NCI-H2227 treated with DMSO at 0.1 percent for 48 hours (cell line): ENCODE results near the gene ORC2.
A peak's percentile ranks its signal among the peaks of the same experiment; 100 is the strongest.
"Not testable (repeated sequence)": the region's sequence is repeated elsewhere in the genome, so short reads cannot be mapped to it uniquely, and the experiment has no call there.

Experiments
- DNase-seq: peaks from one replicate; lab custom pipeline; 2025; lab: John Stamatoyannopoulos, UW

ORC2 gene

GRCh38 chr2:200963124-200963917 is at the start of gene ORC2:
Gene ORC2 (minus strand): TSS chr2:200963660. CDS start chr2:200958123, 5,537 bp downstream.
- peak; percentile 98 for DNase-seq

GRCh38 chr2:201008296-201008829 is 44.9 kb upstream of the ORC2 start:
- no peak for DNase-seq

GRCh38 chr2:201007584-201007998 is 44.1 kb upstream of the ORC2 start:
- DNase-seq = no peak

GRCh38 chr2:201006704-201007103 is 43.2 kb upstream of the ORC2 start:
- no peak for DNase-seq

- no peak for DNase-seq
These were observed 40.9 kb upstream of the ORC2 start for GRCh38 chr2:201004370-201004769.

GRCh38 chr2:200993097-200993496 is 29.6 kb upstream of the ORC2 start:
- DNase-seq = no peak

DNA sequence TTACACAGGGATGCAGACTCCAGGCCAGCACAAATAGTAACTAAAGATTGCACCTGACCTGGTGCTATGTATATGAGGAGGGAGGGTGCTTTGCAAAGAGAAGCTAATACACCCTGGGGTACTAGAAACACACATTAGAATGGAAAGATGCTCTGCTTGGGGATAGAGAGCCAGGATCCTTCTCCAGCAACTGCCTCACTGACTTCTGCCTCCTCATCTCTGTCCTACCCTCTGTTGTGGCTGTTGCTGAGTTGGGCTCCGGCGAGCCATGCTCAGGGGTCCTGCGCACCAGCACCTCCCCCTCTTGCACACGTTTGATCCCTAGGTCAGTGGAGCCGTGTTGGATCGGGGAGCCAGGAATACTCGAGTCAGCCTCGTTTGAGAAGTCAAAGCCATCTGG is 23.7 kb upstream of the ORC2 start:
- DNase-seq = no peak

- no peak for DNase-seq
These were observed 22.3 kb upstream of the ORC2 start for GRCh38 chr2:200985799-200986198.

DNA sequence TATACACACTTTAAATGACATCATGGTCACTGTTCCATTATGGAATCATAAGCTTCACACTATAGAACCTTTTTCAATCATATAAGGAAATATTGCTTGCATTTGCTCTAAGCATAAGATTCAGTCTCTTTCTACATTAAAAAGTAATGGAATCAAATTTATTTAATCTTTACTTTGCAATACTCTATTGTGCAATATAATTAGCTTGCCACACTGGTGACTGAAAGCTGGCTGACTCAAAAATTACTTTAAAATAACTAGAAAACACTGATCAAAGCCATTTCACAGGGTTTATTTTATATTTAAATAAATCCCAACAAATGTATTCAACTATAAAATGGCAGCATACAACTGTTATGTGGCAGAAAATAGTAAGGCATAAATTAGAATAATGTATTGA is 13.2 kb upstream of the ORC2 start:
- DNase-seq = no peak

GRCh38 chr2:200975672-200976071 is 12.2 kb upstream of the ORC2 start:
- DNase-seq = no peak

GRCh38 chr2:200970057-200970456 is 6.6 kb upstream of the ORC2 start:
- not testable (repeated sequence) for DNase-seq

GRCh38 chr2:200968735-200969134 is 5.3 kb upstream of the ORC2 start:
- no peak for DNase-seq

GRCh38 chr2:200968162-200968561 is 4.7 kb upstream of the ORC2 start:
- no peak for DNase-seq

DNA sequence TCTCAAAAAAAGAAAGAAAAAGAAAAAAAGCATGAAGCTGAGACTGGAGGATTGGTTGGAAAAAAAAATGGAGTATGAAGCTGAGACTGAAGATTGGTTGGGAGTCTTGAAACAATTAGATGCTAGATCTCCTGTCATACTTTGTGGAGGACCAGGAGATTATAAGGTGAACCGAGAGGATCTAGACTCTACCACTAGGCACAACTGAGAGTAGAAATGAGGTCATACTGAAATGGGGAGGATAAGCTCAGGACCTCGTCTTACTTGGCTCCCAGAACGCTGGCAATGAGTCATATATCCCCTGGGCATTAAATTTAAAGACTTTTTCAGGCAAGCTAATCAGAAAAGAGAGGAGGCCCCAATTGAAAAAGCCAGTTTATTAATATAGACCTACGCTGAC is 3.3 kb upstream of the ORC2 start:
- DNase-seq = no peak

- peak; percentile 37 for DNase-seq
These were observed 1.0 kb upstream of the ORC2 start for GRCh38 chr2:200964498-200964897.

GRCh38 chr2:200963918-200964252 is 425 bp upstream of the ORC2 start:
- not testable (repeated sequence) for DNase-seq

DNA sequence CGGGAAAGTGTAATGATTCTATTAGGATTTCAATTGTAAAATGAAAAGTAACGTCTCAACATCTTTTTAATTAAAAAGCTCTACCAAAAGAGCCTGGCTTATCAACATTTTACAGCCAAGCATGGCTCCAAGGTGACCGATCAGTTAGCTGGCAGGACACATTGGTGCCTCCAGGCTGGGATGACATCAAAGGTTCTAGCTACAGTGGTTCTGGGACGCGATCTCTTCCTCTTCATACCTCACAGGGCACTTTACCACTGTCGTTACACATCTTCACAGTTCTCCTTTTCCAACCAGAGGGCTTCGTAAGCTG is 693 bp downstream of the ORC2 start:
- peak; percentile 73 for DNase-seq

DNA sequence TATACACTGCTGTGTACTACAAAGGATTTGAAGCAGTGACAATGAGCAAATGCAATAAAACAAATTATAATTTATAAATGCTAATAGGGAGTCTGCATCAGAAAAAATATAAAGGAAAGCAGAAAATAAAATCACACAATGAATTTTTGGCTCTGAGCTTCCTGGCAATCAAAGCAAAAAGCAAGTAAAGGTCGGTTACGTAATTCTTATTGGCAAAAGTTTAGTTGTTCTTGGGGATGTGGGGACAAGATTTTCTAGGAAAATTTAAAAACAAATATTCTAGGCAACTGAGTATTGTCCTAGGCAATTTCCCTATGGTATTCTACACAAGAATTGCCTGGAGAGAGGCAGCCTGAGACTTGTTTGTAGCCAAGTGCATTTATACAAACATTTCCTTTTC is 1.8 kb downstream of the ORC2 start:
- no peak for DNase-seq

GRCh38 chr2:200950378-200950777 is 13.1 kb downstream of the ORC2 start:
- DNase-seq = no peak

DNA sequence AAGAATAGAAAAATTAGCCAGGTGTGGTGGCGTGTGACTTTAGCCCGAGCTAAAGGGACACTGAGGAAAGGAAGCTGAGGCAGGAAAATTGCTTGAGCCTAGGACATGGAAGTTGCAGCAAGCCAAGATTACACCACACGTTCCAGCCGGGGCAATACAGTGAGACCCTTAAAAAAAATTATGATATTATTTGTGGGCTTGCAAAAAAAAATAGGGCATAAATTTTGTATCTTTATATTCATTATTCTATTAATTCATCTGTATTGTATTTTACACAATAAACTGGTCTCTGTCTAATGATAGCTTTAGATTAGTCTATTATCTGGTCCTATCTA is 18.1 kb downstream of the ORC2 start:
- no peak for DNase-seq

GRCh38 chr2:200944467-200945394 is 18.7 kb downstream of the ORC2 start:
- DNase-seq = no peak

DNA sequence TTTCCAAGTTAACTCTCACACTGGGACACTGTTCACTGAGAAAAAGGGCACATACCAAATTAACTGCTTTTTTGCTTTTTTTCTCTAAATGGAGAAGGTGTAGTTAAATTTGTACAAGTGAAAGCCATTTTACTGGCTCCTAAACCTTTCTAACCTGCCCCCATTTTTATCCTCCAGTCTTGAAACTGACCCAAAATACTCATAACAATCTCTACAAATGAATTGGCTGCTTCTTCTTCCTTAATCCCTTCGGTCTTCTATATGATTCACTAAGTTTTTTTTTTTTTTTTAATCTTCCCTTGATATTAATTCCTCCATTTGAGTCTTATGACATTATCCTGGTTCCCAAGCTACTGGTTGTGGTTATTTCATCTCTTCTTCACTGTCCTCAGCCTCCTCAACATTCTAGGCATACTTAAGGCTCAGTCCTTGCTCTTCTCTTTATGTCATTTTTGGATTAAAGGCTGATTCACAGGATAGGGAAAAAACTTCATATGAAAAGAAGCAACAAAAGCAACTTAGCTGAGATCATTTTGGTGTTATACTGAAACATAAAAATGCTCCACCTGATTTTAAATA is 19.8 kb downstream of the ORC2 start:
- DNase-seq = no peak

- no peak for DNase-seq
These were observed 23.6 kb downstream of the ORC2 start for GRCh38 chr2:200939832-200940231.
